Adrenal gland (tissue), 5 donors: ENCODE results near the gene TRAF3.

Experiments used
- CTCF ChIP-seq, 6 experiments: fragments of 450-650 bp in 4 of 6; fragments of 200-600 bp in 2 of 6; sonication (generic) in 1 of 6; IDR thresholded peaks; 1 replicate in 5 of 6; 2 replicates in 1 of 6; pipeline versions ENCODE4 v1.5.1 to v1.8.0; 2016 to 2021; ENCODE audit warnings: antibody characterized with exemption in 6 of 6, mild to moderate bottlenecking in 2 of 6, moderate library complexity in 1 of 6
- POLR2A ChIP-seq, 2 donors: fragments of 450-650 bp; IDR thresholded peaks; one replicate each; pipeline ENCODE4 v1.6.1; 2017; ENCODE audit warnings: antibody characterized with exemption in 2 of 2, mild to moderate bottlenecking in 2 of 2, moderate library complexity in 1 of 2
- donor health status: DM: no; HTN: no; CAD: no.

GRCh38 chr14:102907303-102907844 lies 130.1 kb downstream of the TRAF3 start:
- TF ChIP-seq POLR2A (IDR thresholded peaks at IDR 0.05) (no peak), CTCF (IDR thresholded peaks at IDR 0.05) (no peak)
